ENCODE results near the gene KRTAP10-10.

KRTAP10-10 gene

GRCh38 chr21:44648557-44649311, 11.6 kb downstream of the KRTAP10-10 start:
- Histone ChIP-seq H3K27me3 (ENCODE audit: control insufficient read depth, insufficient read depth, low read length) (peaks cover 23% of the 10 kb centered on the region), H3K4me3 (ENCODE audit: low read length) (no peak overlapping the region), H3K9me3 (replicated peaks; ENCODE audit: low read length) (no peaks in the 10 kb centered on the region), H3K4me2 (ENCODE audit: low read length) (no peak overlapping the region), H3K4me1 (ENCODE audit: control insufficient read depth, insufficient read depth, low read length) (no peaks in the 10 kb centered on the region), H3K36me3 (ENCODE audit: insufficient read depth, low read length) (no peaks in the 10 kb centered on the region), H3K9ac (ENCODE audit: low read depth, low read length) (no peak overlapping the region)

GRCh38 chr21:44649521-44650100, 12.5 kb downstream of the KRTAP10-10 start:
- Histone ChIP-seq H3K9me3 (replicated peaks; ENCODE audit: low read length) (no peaks in the 10 kb centered on the region), H3K4me1 (ENCODE audit: control insufficient read depth, insufficient read depth, low read length) (no peaks in the 10 kb centered on the region), H3K4me3 (ENCODE audit: low read length) (no peak overlapping the region), H3K27me3 (ENCODE audit: control insufficient read depth, insufficient read depth, low read length) (peaks cover 29% of the 10 kb centered on the region), H3K4me2 (ENCODE audit: low read length) (no peak overlapping the region), H3K9ac (ENCODE audit: low read depth, low read length) (no peak overlapping the region), H3K36me3 (ENCODE audit: insufficient read depth, low read length) (no peaks in the 10 kb centered on the region)

GRCh38 chr21:44650265-44650972, 13.3 kb downstream of the KRTAP10-10 start:
- H3K9me3 ChIP-seq (replicated peaks; ENCODE audit: low read length), result no peaks in the 10 kb centered on the region

GRCh38 chr21:44650973-44651675, 14.0 kb downstream of the KRTAP10-10 start:
- no peaks in the 10 kb centered on the region for H3K36me3 ChIP-seq (ENCODE audit: insufficient read depth, low read length)
- H3K27me3 ChIP-seq (ENCODE audit: control insufficient read depth, insufficient read depth, low read length), result peaks cover 29% of the 10 kb centered on the region
- H3K4me2 ChIP-seq (ENCODE audit: low read length), result no peak overlapping the region
- H3K4me3 ChIP-seq (ENCODE audit: low read length), result no peak overlapping the region
- no peaks in the 10 kb centered on the region for H3K4me1 ChIP-seq (ENCODE audit: control insufficient read depth, insufficient read depth, low read length)
- H3K9me3 ChIP-seq (replicated peaks; ENCODE audit: low read length), result no peaks in the 10 kb centered on the region
- H3K9ac ChIP-seq (ENCODE audit: low read depth, low read length), result no peak overlapping the region

More at GRCh38 chr21:44650265-44650972, 13.3 kb downstream of the KRTAP10-10 start:
- H3K36me3 ChIP-seq (ENCODE audit: insufficient read depth, low read length), result no peaks in the 10 kb centered on the region
- no peak overlapping the region for H3K9ac ChIP-seq (ENCODE audit: low read depth, low read length)
- no peak overlapping the region for H3K4me3 ChIP-seq (ENCODE audit: low read length)
- peaks cover 29% of the 10 kb centered on the region for H3K27me3 ChIP-seq (ENCODE audit: control insufficient read depth, insufficient read depth, low read length)
- no peaks in the 10 kb centered on the region for H3K4me1 ChIP-seq (ENCODE audit: control insufficient read depth, insufficient read depth, low read length)
- no peak overlapping the region for H3K4me2 ChIP-seq (ENCODE audit: low read length)

GRCh38 chr21:44653123-44653522, 16.0 kb downstream of the KRTAP10-10 start:
- Histone ChIP-seq H3K27me3 (ENCODE audit: control insufficient read depth, insufficient read depth, low read length) (peaks cover 21% of the 10 kb centered on the region), H3K36me3 (ENCODE audit: insufficient read depth, low read length) (no peaks in the 10 kb centered on the region), H3K9ac (ENCODE audit: low read depth, low read length) (no peak overlapping the region), H3K4me1 (ENCODE audit: control insufficient read depth, insufficient read depth, low read length) (no peaks in the 10 kb centered on the region), H3K4me3 (ENCODE audit: low read length) (no peak overlapping the region), H3K4me2 (ENCODE audit: low read length) (no peak overlapping the region), H3K9me3 (replicated peaks; ENCODE audit: low read length) (no peaks in the 10 kb centered on the region)

GRCh38 chr21:44653656-44654575, 16.8 kb downstream of the KRTAP10-10 start:
- Histone ChIP-seq H3K27me3 (ENCODE audit: control insufficient read depth, insufficient read depth, low read length) (peaks cover 25% of the 10 kb centered on the region), H3K4me1 (ENCODE audit: control insufficient read depth, insufficient read depth, low read length) (no peaks in the 10 kb centered on the region), H3K9ac (ENCODE audit: low read depth, low read length) (no peak overlapping the region), H3K4me2 (ENCODE audit: low read length) (no peak overlapping the region), H3K9me3 (replicated peaks; ENCODE audit: low read length) (no peaks in the 10 kb centered on the region), H3K4me3 (ENCODE audit: low read length) (no peak overlapping the region), H3K36me3 (ENCODE audit: insufficient read depth, low read length) (no peaks in the 10 kb centered on the region)

- no peaks in the 10 kb centered on the region for H3K36me3 ChIP-seq (ENCODE audit: insufficient read depth, low read length)
- no peak within 1 kb of the TSS for H3K4me2 ChIP-seq (ENCODE audit: low read length)
Measured at GRCh38 chr21:44654576-44655175, 17.5 kb downstream of the KRTAP10-10 start, which contains the start of gene KRTAP12-4. KRTAP12-4 (minus strand) TSS chr21:44654659; CDS start chr21:44654614, 45 bp downstream.

GRCh38 chr21:44656868-44657267, 19.7 kb downstream of the KRTAP10-10 start:
- H3K36me3 ChIP-seq (ENCODE audit: insufficient read depth, low read length), result no peaks in the 10 kb centered on the region
- no peaks in the 10 kb centered on the region for H3K4me1 ChIP-seq (ENCODE audit: control insufficient read depth, insufficient read depth, low read length)
- H3K9me3 ChIP-seq (replicated peaks; ENCODE audit: low read length), result no peaks in the 10 kb centered on the region
- H3K9ac ChIP-seq (ENCODE audit: low read depth, low read length), result no peak overlapping the region
- peaks cover 29% of the 10 kb centered on the region for H3K27me3 ChIP-seq (ENCODE audit: control insufficient read depth, insufficient read depth, low read length)
- no peak overlapping the region for H3K4me2 ChIP-seq (ENCODE audit: low read length)
- H3K4me3 ChIP-seq (ENCODE audit: low read length), result no peak overlapping the region

More at GRCh38 chr21:44654576-44655175, 17.5 kb downstream of the KRTAP10-10 start, which contains the start of gene KRTAP12-4:
- Histone ChIP-seq H3K9ac (ENCODE audit: low read depth, low read length) (no peak within 1 kb of the TSS), H3K4me3 (ENCODE audit: low read length) (no peak within 1 kb of the TSS), H3K4me1 (ENCODE audit: control insufficient read depth, insufficient read depth, low read length) (no peaks in the 10 kb centered on the region), H3K9me3 (replicated peaks; ENCODE audit: low read length) (no peaks in the 10 kb centered on the region), H3K27me3 (ENCODE audit: control insufficient read depth, insufficient read depth, low read length) (peaks cover 31% of the 10 kb centered on the region)

GRCh38 chr21:44657635-44658540, 20.7 kb downstream of the KRTAP10-10 start, which contains the start of gene KRTAP12-3:
KRTAP12-3 (plus strand) TSS chr21:44657932; CDS start chr21:44657980, 48 bp downstream.
- H3K4me3 ChIP-seq (ENCODE audit: low read length), result no peak within 1 kb of the TSS
- H3K9ac ChIP-seq (ENCODE audit: low read depth, low read length), result no peak within 1 kb of the TSS
- peaks cover 35% of the 10 kb centered on the region for H3K27me3 ChIP-seq (ENCODE audit: control insufficient read depth, insufficient read depth, low read length)
- H3K4me1 ChIP-seq (ENCODE audit: control insufficient read depth, insufficient read depth, low read length), result no peaks in the 10 kb centered on the region
- no peak within 1 kb of the TSS for H3K4me2 ChIP-seq (ENCODE audit: low read length)
- H3K36me3 ChIP-seq (ENCODE audit: insufficient read depth, low read length), result no peaks in the 10 kb centered on the region
- no peaks in the 10 kb centered on the region for H3K9me3 ChIP-seq (replicated peaks; ENCODE audit: low read length)
